HG03571 (cell line): ENCODE results near the gene RBKS.

Source experiments
- ATAC-seq: cut with Tn5 transposase; IDR thresholded peaks from one replicate; pipeline ENCODE4 v1.9.1; 2021; ENCODE audit not compliant: unreplicated experiment

Gene RBKS

GRCh38 chr2:27838502-27838901 is 51.7 kb downstream of the RBKS start:
- no peak for ATAC-seq

- no peak for ATAC-seq
Measured at GRCh38 chr2:27833931-27834330, 56.3 kb downstream of the RBKS start.

- no peak for ATAC-seq
Measured at GRCh38 chr2:27832396-27832795, 57.8 kb downstream of the RBKS start.

GRCh38 chr2:27831279-27832050 is 58.7 kb downstream of the RBKS start:
- ATAC-seq: no peak

GRCh38 chr2:27830656-27831055 is 59.5 kb downstream of the RBKS start:
- ATAC-seq: no peak

- no peak for ATAC-seq
Measured at GRCh38 chr2:27829791-27830190, 60.4 kb downstream of the RBKS start.

- no peak for ATAC-seq
Measured at GRCh38 chr2:27828305-27828704, 61.9 kb downstream of the RBKS start.

- no peak for ATAC-seq
Measured at GRCh38 chr2:27824401-27824800, 65.8 kb downstream of the RBKS start.

GRCh38 chr2:27823569-27823968 is 66.6 kb downstream of the RBKS start:
- ATAC-seq: no peak

- no peak for ATAC-seq
Measured at GRCh38 chr2:27823135-27823534, 67.1 kb downstream of the RBKS start.

GRCh38 chr2:27822049-27822448 is 68.1 kb downstream of the RBKS start:
- no peak for ATAC-seq

GRCh38 chr2:27815860-27816438 is 74.2 kb downstream of the RBKS start:
- no peak for ATAC-seq

GRCh38 chr2:27814758-27815157 is 75.4 kb downstream of the RBKS start:
- no peak for ATAC-seq

GRCh38 chr2:27811768-27812167 is 78.4 kb downstream of the RBKS start:
- ATAC-seq: no peak

- ATAC-seq: no peak
Measured at GRCh38 chr2:27810455-27810854, 79.7 kb downstream of the RBKS start.

- ATAC-seq: no peak
Measured at GRCh38 chr2:27809761-27810241, 80.4 kb downstream of the RBKS start.

- ATAC-seq: no peak
Measured at GRCh38 chr2:27808984-27809383, 81.2 kb downstream of the RBKS start.

- no peak for ATAC-seq
Measured at GRCh38 chr2:27808418-27808817, 81.8 kb downstream of the RBKS start.

- no peak for ATAC-seq
Measured at GRCh38 chr2:27807476-27807875, 82.7 kb downstream of the RBKS start.

- no peak for ATAC-seq
Measured at GRCh38 chr2:27806311-27807059, 83.7 kb downstream of the RBKS start.

GRCh38 chr2:27805180-27805579 is 85.0 kb downstream of the RBKS start:
- no peak for ATAC-seq

GRCh38 chr2:27804146-27804545 is 86.0 kb downstream of the RBKS start:
- no peak for ATAC-seq
